Erythroblast (primary cell): Measurements from ENCODE around the gene PCNX1.
"Not testable (repeated sequence)": the region's sequence is repeated elsewhere in the genome, so short reads cannot be mapped to it uniquely, and the experiment has no call there.

Source experiments
- DNase-seq, 2 experiments: peaks; one replicate each; lab custom pipeline; 2025; lab: John Stamatoyannopoulos, UW
- GATA1 ChIP-seq: IDR thresholded peaks from 2 replicates; pipeline ENCODE4 v1.6.1; 2011; ENCODE audit warnings: low read depth, mild to moderate bottlenecking, control low read depth, low read length, moderate library complexity
- POLR2A ChIP-seq: IDR thresholded peaks from 2 replicates; pipeline ENCODE4 v1.6.1; 2011; ENCODE audit warnings: mild to moderate bottlenecking, low read length

PCNX1 gene

GRCh38 chr14:71062581-71063303, 155.5 kb downstream of the PCNX1 start:
- no peak for DNase-seq
- TF ChIP-seq GATA1 (no peak), POLR2A (no peak)

- DNase-seq = no peak
- no peak for TF ChIP-seq POLR2A
- no peak for TF ChIP-seq GATA1
Measured at GRCh38 chr14:71063351-71063750, 156.1 kb downstream of the PCNX1 start.

- not testable (repeated sequence) for DNase-seq
Measured at GRCh38 chr14:71064747-71065146, 157.5 kb downstream of the PCNX1 start.

- no peak for DNase-seq
- no peak for TF ChIP-seq POLR2A
- TF ChIP-seq GATA1 = no peak
Measured at GRCh38 chr14:71070169-71070568, 162.9 kb downstream of the PCNX1 start.

- no peak for DNase-seq
- TF ChIP-seq GATA1 = no peak
- no peak for TF ChIP-seq POLR2A
Measured at GRCh38 chr14:71071042-71071441, 163.8 kb downstream of the PCNX1 start.

GRCh38 chr14:71076462-71077092, 169.3 kb downstream of the PCNX1 start:
- TF ChIP-seq GATA1 (no peak), POLR2A (no peak)
- no peak for DNase-seq

GRCh38 chr14:71078500-71078899, 171.2 kb downstream of the PCNX1 start:
- TF ChIP-seq GATA1 (no peak), POLR2A (no peak)
- DNase-seq = no peak

GRCh38 chr14:71086567-71086966, 179.3 kb downstream of the PCNX1 start:
- TF ChIP-seq GATA1 = no peak
- no peak for TF ChIP-seq POLR2A
- no peak for DNase-seq

- DNase-seq = no peak
- TF ChIP-seq GATA1 (no peak), POLR2A (no peak)
Measured at GRCh38 chr14:71089971-71090370, 182.7 kb downstream of the PCNX1 start.

GRCh38 chr14:71094722-71095121, 187.5 kb downstream of the PCNX1 start:
- TF ChIP-seq POLR2A = no peak
- no peak for TF ChIP-seq GATA1
- DNase-seq = no peak

- TF ChIP-seq GATA1 (no peak), POLR2A (no peak)
- no peak for DNase-seq
Measured at GRCh38 chr14:71096947-71097346, 189.7 kb downstream of the PCNX1 start.

- TF ChIP-seq POLR2A (no peak), GATA1 (no peak)
- DNase-seq = peak; percentile 56 to 73
Measured at GRCh38 chr14:71103662-71104484, 196.6 kb downstream of the PCNX1 start.

- TF ChIP-seq POLR2A (no peak), GATA1 (no peak)
- no peak for DNase-seq
Measured at GRCh38 chr14:71105177-71105576, 197.9 kb downstream of the PCNX1 start.

- DNase-seq = no peak
- TF ChIP-seq GATA1 (no peak), POLR2A (no peak)
Measured at GRCh38 chr14:71107921-71108320, 200.7 kb downstream of the PCNX1 start.
